Measurements from ENCODE around the gene OR1G1. TPM values are rescaled to one million over a fixed set of nuclear protein-coding genes. Genes with fewer than 3 reads are reported as not detected.
"Not testable (repeated sequence)": the region's sequence is repeated elsewhere in the genome, so short reads cannot be mapped to it uniquely, and the experiment has no call there.

Gene OR1G1
- total RNA-seq = not detected

DNA sequence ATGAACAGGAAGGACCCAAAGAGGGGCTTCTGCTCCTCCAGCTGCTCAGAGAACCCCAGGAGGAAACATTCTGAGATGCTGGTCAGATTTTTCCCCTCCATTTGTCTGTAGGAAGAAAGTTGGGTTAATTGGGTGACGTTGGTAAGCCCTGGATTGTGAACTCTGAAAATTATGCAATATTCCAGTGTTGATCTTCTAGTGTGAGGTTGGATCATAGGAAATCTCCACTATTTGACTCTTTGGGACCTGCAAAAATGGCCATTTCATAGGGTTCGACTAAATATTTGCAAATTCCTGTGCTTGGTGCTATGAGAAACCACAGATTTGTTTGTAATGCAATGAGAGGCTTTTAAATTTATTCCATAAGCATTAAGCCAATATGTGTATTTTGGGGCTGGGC, at the start of gene OR1G1:
OR1G1 (minus strand) TSS at position 101 of the 400 bp plus-strand sequence; CDS start at position 101, 0 bp downstream.
- intact Hi-C loops (cut with DNase I) = no loop called here

DNA sequence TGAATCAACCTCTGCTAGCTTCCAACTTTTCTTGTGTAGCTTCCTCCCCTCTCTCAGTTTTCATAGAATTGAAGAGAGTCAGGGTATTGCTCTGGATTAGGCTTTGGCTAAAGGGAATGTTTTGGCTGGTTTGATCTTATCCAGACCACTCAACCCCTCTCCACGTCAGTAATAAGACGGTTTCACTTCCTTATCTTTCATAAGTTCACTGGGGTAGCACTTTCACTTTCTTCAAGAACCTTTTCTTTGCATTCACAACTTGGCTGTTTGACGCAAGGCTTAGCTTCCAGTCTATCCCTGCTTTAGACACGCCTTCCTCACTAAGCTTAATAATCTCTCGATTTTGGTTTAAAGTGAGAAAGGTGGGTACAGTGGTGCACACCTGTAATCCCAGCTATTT, 40.2 kb upstream of the OR1G1 start:
- 62 to 67% methylated on average over 5 of the region's 5 CpGs for WGBS, 2 donors
- intact Hi-C loops (cut with DNase I) = no loop called here

More for the DNA sequence above, at the start of gene OR1G1:
- Histone ChIP-seq H3K27me3 (no peaks in the 10 kb centered on the region), H3K4me1 (no peaks in the 10 kb centered on the region), H3K27ac (no peak within 1 kb of the TSS), H3K9me3 (no peaks in the 10 kb centered on the region), H3K36me3 (no peaks in the 10 kb centered on the region), H3K4me3 (replicated peaks in 1 of 3) (no peak within 1 kb of the TSS)
- WGBS, 2 donors = 77 to 84% methylated on average over 2 of the region's 2 CpGs
- no peak for DNase-seq
- no peak for TF ChIP-seq POLR2A (IDR thresholded peaks at IDR 0.05)
- no peak for TF ChIP-seq CTCF (IDR thresholded peaks at IDR 0.05)

DNA sequence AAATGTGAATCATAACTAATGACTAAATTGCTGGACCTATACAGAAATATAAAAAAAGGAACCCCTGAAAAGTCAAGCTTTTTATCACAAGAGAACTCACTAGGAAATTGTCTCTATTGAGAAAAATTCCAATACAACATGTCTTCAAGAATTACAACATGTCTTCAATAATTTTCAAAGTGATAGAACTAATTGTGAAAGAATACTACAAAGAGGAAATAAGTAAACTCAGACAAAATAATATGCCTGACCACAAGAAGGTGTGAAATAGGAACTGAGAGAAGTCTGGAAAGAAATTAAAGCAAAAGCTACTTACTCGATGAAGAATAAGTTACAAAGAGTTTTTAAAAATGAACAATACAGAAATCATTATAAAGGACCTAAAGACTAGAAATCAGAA, 29.9 kb upstream of the OR1G1 start:
- H3K9me3 ChIP-seq = no peaks in the 10 kb centered on the region
- TF ChIP-seq POLR2A (IDR thresholded peaks at IDR 0.05) (no peak), CTCF (IDR thresholded peaks at IDR 0.05) (no peak)
- H3K27ac ChIP-seq = no peak overlapping the region
- 82 to 94% methylated on average over 1 of the region's 1 CpG for WGBS, 2 donors
- no peaks in the 10 kb centered on the region for H3K4me1 ChIP-seq
- DNase-seq = no peak
- no peak overlapping the region for H3K4me3 ChIP-seq (replicated peaks in 1 of 3)
- intact Hi-C loops (cut with DNase I) = no loop called here
- no peaks in the 10 kb centered on the region for H3K36me3 ChIP-seq
- no peaks in the 10 kb centered on the region for H3K27me3 ChIP-seq

More for the DNA sequence above, 40.2 kb upstream of the OR1G1 start:
- Histone ChIP-seq H3K36me3 (no peaks in the 10 kb centered on the region), H3K9me3 (no peaks in the 10 kb centered on the region), H3K4me1 (no peaks in the 10 kb centered on the region), H3K4me3 (replicated peaks in 1 of 3) (no peak overlapping the region), H3K27ac (no peak overlapping the region), H3K27me3 (no peaks in the 10 kb centered on the region)
- no peak for TF ChIP-seq CTCF (IDR thresholded peaks at IDR 0.05)
- TF ChIP-seq POLR2A (IDR thresholded peaks at IDR 0.05) = no peak
- DNase-seq = no peak

- H3K4me1 ChIP-seq; intact Hi-C loops (cut with DNase I); H3K27ac ChIP-seq; H3K36me3 ChIP-seq; H3K27me3 ChIP-seq; H3K9me3 ChIP-seq; DNase-seq; H3K4me3 ChIP-seq (replicated peaks in 1 of 3): not testable (repeated sequence)
- WGBS, 2 donors = 87 to 92% methylated on average over 3 of the region's 3 CpGs
Observed at GRCh38 chr17:3137494-3137893, 10.1 kb upstream of the OR1G1 start.

DNA sequence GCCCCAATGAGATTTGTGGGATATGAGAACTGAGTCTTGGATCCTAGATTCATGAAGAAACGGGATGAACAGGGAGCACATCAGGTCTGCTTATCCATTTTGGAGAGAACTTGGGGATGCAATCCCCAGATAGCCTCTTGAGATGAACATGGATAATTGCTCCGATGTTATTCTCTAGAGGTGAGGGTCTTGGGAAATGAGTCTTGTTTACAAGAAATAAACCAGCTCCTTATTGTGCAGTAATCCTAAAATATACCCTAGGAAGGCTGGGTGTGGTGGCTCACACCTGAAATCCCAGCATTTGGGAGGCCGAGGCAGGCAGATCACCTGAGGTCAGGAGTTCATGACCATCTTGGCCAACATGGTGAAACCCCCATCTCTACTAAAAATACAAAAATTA, 23.0 kb downstream of the OR1G1 start, which contains the start of gene OR1D2:
OR1D2 (minus strand) TSS at position 101 of the 400 bp plus-strand sequence. CDS start 11,426 bp downstream, outside the sequence.
- H3K27ac ChIP-seq = no peak within 1 kb of the TSS
- intact Hi-C loops (cut with DNase I) = no loop called here
- H3K4me3 ChIP-seq (replicated peaks in 1 of 3) = no peak within 1 kb of the TSS
- TF ChIP-seq POLR2A (IDR thresholded peaks at IDR 0.05) = no peak
- no peak for TF ChIP-seq CTCF (IDR thresholded peaks at IDR 0.05)
- no peak for DNase-seq
- H3K4me1 ChIP-seq = no peaks in the 10 kb centered on the region
- no peaks in the 10 kb centered on the region for H3K36me3 ChIP-seq
- no peaks in the 10 kb centered on the region for H3K27me3 ChIP-seq
- WGBS, 2 donors = 69 to 74% methylated on average over 3 of the region's 3 CpGs
- H3K9me3 ChIP-seq = no peaks in the 10 kb centered on the region

Other genes starting within 250 kb of the OR1G1 start
- not detected for gene OR1D5, start 63.9 kb downstream of the OR1G1 start, total RNA-seq
- gene OR1D2, start 23.1 kb downstream of the OR1G1 start, total RNA-seq = not detected
- gene OR1A2, start 70.0 kb upstream of the OR1G1 start, total RNA-seq = not detected
- gene OR1A1, start 80.1 kb upstream of the OR1G1 start, total RNA-seq = not detected
- not detected for gene OR3A1, start 170.8 kb upstream of the OR1G1 start, total RNA-seq